ENCODE measurements around the gene PKDCC. TPM values are rescaled to one million over a fixed set of nuclear protein-coding genes. Genes with fewer than 3 reads are reported as not detected.

PKDCC gene
- total and polyA plus RNA-seq, 4 donors = 2.0 to 76.0 (median 19.8) TPM

DNA sequence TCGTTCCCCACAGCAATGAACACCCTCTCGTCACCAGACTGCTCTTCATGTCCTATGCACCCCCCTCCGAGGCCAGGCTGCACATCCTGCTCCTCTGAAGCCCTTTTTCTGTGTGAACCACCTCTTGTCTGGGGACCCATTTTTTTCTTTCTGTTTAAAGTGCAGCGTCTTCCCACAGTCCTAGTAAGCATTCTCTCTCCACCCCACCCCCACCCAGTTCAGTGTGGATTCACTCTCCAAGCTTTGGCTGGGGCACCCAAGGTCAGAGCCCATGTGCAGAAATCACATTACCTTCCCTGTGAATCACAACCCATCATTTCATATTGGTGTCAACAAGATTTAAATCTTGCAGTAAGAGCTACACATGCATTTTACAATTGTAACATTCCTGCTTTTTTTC, 26.4 kb upstream of the PKDCC start:
- no peak for TF ChIP-seq RXRA (IDR thresholded peaks at IDR 0.05)
- TF ChIP-seq EGR1 (IDR thresholded peaks at IDR 0.05; ENCODE audit: low read depth in 2 of 2) = no peak
- TF ChIP-seq, protein P1, sequence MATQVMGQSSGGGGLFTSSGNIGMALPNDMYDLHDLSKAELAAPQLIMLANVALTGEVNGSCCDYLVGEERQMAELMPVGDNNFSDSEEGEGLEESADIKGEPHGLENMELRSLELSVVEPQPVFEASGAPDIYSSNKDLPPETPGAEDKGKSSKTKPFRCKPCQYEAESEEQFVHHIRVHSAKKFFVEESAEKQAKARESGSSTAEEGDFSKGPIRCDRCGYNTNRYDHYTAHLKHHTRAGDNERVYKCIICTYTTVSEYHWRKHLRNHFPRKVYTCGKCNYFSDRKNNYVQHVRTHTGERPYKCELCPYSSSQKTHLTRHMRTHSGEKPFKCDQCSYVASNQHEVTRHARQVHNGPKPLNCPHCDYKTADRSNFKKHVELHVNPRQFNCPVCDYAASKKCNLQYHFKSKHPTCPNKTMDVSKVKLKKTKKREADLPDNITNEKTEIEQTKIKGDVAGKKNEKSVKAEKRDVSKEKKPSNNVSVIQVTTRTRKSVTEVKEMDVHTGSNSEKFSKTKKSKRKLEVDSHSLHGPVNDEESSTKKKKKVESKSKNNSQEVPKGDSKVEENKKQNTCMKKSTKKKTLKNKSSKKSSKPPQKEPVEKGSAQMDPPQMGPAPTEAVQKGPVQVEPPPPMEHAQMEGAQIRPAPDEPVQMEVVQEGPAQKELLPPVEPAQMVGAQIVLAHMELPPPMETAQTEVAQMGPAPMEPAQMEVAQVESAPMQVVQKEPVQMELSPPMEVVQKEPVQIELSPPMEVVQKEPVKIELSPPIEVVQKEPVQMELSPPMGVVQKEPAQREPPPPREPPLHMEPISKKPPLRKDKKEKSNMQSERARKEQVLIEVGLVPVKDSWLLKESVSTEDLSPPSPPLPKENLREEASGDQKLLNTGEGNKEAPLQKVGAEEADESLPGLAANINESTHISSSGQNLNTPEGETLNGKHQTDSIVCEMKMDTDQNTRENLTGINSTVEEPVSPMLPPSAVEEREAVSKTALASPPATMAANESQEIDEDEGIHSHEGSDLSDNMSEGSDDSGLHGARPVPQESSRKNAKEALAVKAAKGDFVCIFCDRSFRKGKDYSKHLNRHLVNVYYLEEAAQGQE (IDR thresholded peaks at IDR 0.05) = no peak
- TF ChIP-seq, protein P2, sequence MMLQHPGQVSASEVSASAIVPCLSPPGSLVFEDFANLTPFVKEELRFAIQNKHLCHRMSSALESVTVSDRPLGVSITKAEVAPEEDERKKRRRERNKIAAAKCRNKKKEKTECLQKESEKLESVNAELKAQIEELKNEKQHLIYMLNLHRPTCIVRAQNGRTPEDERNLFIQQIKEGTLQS (IDR thresholded peaks at IDR 0.05) = no peak
- TF ChIP-seq NR2F2 (IDR thresholded peaks at IDR 0.05) = no peak
- no peak for TF ChIP-seq HNF4G (IDR thresholded peaks at IDR 0.05)
- TF ChIP-seq TAF1 (conservative IDR thresholded peaks at IDR 0.05) = no peak
- no peak for TF ChIP-seq RAD21 (IDR thresholded peaks at IDR 0.05)
- no peak for TF ChIP-seq HNF4A (conservative IDR thresholded peaks at IDR 0.05)
- no peak for TF ChIP-seq JUND (IDR thresholded peaks at IDR 0.05)
- TF ChIP-seq, protein P3, sequence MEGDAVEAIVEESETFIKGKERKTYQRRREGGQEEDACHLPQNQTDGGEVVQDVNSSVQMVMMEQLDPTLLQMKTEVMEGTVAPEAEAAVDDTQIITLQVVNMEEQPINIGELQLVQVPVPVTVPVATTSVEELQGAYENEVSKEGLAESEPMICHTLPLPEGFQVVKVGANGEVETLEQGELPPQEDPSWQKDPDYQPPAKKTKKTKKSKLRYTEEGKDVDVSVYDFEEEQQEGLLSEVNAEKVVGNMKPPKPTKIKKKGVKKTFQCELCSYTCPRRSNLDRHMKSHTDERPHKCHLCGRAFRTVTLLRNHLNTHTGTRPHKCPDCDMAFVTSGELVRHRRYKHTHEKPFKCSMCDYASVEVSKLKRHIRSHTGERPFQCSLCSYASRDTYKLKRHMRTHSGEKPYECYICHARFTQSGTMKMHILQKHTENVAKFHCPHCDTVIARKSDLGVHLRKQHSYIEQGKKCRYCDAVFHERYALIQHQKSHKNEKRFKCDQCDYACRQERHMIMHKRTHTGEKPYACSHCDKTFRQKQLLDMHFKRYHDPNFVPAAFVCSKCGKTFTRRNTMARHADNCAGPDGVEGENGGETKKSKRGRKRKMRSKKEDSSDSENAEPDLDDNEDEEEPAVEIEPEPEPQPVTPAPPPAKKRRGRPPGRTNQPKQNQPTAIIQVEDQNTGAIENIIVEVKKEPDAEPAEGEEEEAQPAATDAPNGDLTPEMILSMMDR (IDR thresholded peaks at IDR 0.05; ENCODE audit: low read depth, low read length, missing input control) = no peak
- TF ChIP-seq, protein P4, sequence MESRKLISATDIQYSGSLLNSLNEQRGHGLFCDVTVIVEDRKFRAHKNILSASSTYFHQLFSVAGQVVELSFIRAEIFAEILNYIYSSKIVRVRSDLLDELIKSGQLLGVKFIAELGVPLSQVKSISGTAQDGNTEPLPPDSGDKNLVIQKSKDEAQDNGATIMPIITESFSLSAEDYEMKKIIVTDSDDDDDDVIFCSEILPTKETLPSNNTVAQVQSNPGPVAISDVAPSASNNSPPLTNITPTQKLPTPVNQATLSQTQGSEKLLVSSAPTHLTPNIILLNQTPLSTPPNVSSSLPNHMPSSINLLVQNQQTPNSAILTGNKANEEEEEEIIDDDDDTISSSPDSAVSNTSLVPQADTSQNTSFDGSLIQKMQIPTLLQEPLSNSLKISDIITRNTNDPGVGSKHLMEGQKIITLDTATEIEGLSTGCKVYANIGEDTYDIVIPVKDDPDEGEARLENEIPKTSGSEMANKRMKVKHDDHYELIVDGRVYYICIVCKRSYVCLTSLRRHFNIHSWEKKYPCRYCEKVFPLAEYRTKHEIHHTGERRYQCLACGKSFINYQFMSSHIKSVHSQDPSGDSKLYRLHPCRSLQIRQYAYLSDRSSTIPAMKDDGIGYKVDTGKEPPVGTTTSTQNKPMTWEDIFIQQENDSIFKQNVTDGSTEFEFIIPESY (IDR thresholded peaks at IDR 0.05) = no peak
- TF ChIP-seq FOXA1 (IDR thresholded peaks at IDR 0.05) = no peak
- no peaks in the 10 kb centered on the region for H3K27me3 ChIP-seq (ENCODE audit: control insufficient read depth in 4 of 4, insufficient read depth in 4 of 4, low read length in 3 of 4)
- DNase-seq (ENCODE audit: low spot score) = no peak
- H3K4me3 ChIP-seq (ENCODE audit: low read depth in 1 of 3, low read length in 3 of 3) = no peak overlapping the region
- H3K4me1 ChIP-seq (ENCODE audit: control insufficient read depth in 4 of 4, insufficient read depth in 4 of 4, low read length in 3 of 4) = no peaks in the 10 kb centered on the region
- no peaks in the 10 kb centered on the region for H3K9me3 ChIP-seq (ENCODE audit: control insufficient read depth in 4 of 4, low read length in 3 of 4)
- H3K36me3 ChIP-seq (ENCODE audit: control insufficient read depth in 4 of 4, insufficient read depth in 3 of 4, low read depth in 1 of 4, low read length in 3 of 4) = no peaks in the 10 kb centered on the region
- no peak overlapping the region for H3K27ac ChIP-seq (ENCODE audit: low read depth in 1 of 2, low read length in 2 of 2)
- no peak overlapping the region for H3K9ac ChIP-seq (ENCODE audit: low read depth in 1 of 2, low read length in 2 of 2)
- 73% methylated on average over 4 of the region's 4 CpGs for WGBS

DNA sequence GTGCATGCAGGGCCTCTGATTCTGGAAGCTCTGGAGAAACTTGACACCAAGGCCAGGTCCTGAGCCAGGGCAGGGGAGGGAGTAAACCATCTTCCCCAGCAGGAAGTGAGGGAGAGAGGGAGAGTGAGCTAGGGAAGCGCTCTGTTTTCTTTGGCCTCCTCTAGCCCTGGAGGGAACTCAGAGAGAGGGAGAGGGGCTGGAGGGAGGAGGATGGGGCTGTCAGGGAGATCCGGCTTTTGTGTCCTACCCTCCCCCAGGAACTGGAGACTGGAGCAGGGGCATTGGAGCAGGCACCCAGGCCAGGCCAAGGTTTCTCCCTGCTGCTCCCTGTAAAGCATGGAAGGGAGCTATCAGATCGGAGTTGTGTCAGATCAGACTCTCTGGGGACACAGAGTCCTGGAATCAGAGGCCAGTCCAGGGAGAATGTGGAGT, 22.7 kb upstream of the PKDCC start:
- Histone ChIP-seq H3K9me3 (ENCODE audit: control insufficient read depth in 4 of 4, low read length in 3 of 4) (no peaks in the 10 kb centered on the region), H3K36me3 (ENCODE audit: control insufficient read depth in 4 of 4, insufficient read depth in 3 of 4, low read depth in 1 of 4, low read length in 3 of 4) (no peaks in the 10 kb centered on the region), H3K4me3 (ENCODE audit: low read depth in 1 of 3, low read length in 3 of 3) (no peak overlapping the region), H3K4me1 (ENCODE audit: control insufficient read depth in 4 of 4, insufficient read depth in 4 of 4, low read length in 3 of 4) (no peaks in the 10 kb centered on the region), H3K9ac (ENCODE audit: low read depth in 1 of 2, low read length in 2 of 2) (no peak overlapping the region), H3K27me3 (ENCODE audit: control insufficient read depth in 4 of 4, insufficient read depth in 4 of 4, low read length in 3 of 4) (no peaks in the 10 kb centered on the region), H3K27ac (ENCODE audit: low read depth in 1 of 2, low read length in 2 of 2) (no peak overlapping the region)
- TF ChIP-seq RAD21 (IDR thresholded peaks at IDR 0.05) (no peak), NR2F2 (IDR thresholded peaks at IDR 0.05) (peak; percentile 13)
- DNase-seq (ENCODE audit: low spot score) = no peak
- WGBS = 79% methylated on average over 3 of the region's 3 CpGs

All from liver (tissue), 9 donors.